Mononuclear cell (primary cell): ENCODE results near the gene SPAG7. TPM values are rescaled to one million over a fixed set of nuclear protein-coding genes. Genes with fewer than 3 reads are reported as not detected.

Experiments used
- H3K27me3 ChIP-seq: 2 replicates; pipeline ENCODE4 v1.6.0; 2011; ENCODE audit warnings: low read length, control low read depth; ENCODE audit not compliant: insufficient read depth
- H3K4me1 ChIP-seq: 2 replicates; pipeline ENCODE4 v1.5.1; 2011; ENCODE audit warnings: mild to moderate bottlenecking, low read length, control low read depth; ENCODE audit not compliant: insufficient read depth
- H3K4me3 ChIP-seq: 2 replicates; pipeline ENCODE4 v1.5.1; 2011; ENCODE audit warnings: mild to moderate bottlenecking, low read length, moderate library complexity
- H3K9me3 ChIP-seq: 2 replicates; pipeline ENCODE4 v1.5.1; 2011; ENCODE audit warnings: low read depth, mild to moderate bottlenecking, control low read depth, low read length
- total RNA-seq: library from RNA; depleted of rRNA; stranded (reverse); fragments of >200 nt; gene quantifications from one replicate; pipeline ENCODE4 v1.2.3, GENCODE V29; 2012

Gene SPAG7
- total RNA-seq, 1 donor: 30.4 TPM

GRCh38 chr17:4948166-4948930 is 19.3 kb downstream of the SPAG7 start, which contains the start of gene PFN1:
Gene PFN1, minus strand, starts transcription at chr17:4948530. Its CDS starts 136 bp downstream, at chr17:4948394.
- Histone ChIP-seq H3K4me3 (peak within 1 kb of the TSS; percentile 99), H3K9me3 (no peaks in the 10 kb centered on the region), H3K4me1 (peaks cover 56% of the 10 kb centered on the region), H3K27me3 (no peaks in the 10 kb centered on the region)

- Histone ChIP-seq H3K9me3 (no peaks in the 10 kb centered on the region), H3K4me3 (peak overlapping the region; percentile 99), H3K4me1 (peaks cover 63% of the 10 kb centered on the region), H3K27me3 (no peaks in the 10 kb centered on the region)
Measured at GRCh38 chr17:4947411-4948165, 20.0 kb downstream of the SPAG7 start.

GRCh38 chr17:4947010-4947410 is 20.6 kb downstream of the SPAG7 start:
- Histone ChIP-seq H3K27me3 (no peaks in the 10 kb centered on the region), H3K4me3 (peak overlapping the region; percentile 99), H3K9me3 (no peaks in the 10 kb centered on the region), H3K4me1 (peaks cover 69% of the 10 kb centered on the region)

GRCh38 chr17:4946312-4946976 is 21.2 kb downstream of the SPAG7 start:
- peak overlapping the region; percentile 99 for H3K4me3 ChIP-seq
- no peaks in the 10 kb centered on the region for H3K27me3 ChIP-seq
- H3K9me3 ChIP-seq: no peaks in the 10 kb centered on the region
- peaks cover 72% of the 10 kb centered on the region for H3K4me1 ChIP-seq

GRCh38 chr17:4945944-4946280 is 21.7 kb downstream of the SPAG7 start:
- Histone ChIP-seq H3K4me3 (peak overlapping the region; percentile 99), H3K9me3 (no peaks in the 10 kb centered on the region)

GRCh38 chr17:4945176-4945943 is 22.3 kb downstream of the SPAG7 start:
- Histone ChIP-seq H3K4me3 (peak overlapping the region; percentile 99), H3K27me3 (no peaks in the 10 kb centered on the region)

More at GRCh38 chr17:4945944-4946280, 21.7 kb downstream of the SPAG7 start:
- Histone ChIP-seq H3K27me3 (no peaks in the 10 kb centered on the region), H3K4me1 (peaks cover 72% of the 10 kb centered on the region)

GRCh38 chr17:4944554-4945175 is 23.0 kb downstream of the SPAG7 start:
- Histone ChIP-seq H3K4me3 (peak overlapping the region; percentile 99), H3K9me3 (no peaks in the 10 kb centered on the region), H3K27me3 (no peaks in the 10 kb centered on the region), H3K4me1 (peaks cover 63% of the 10 kb centered on the region)

More at GRCh38 chr17:4945176-4945943, 22.3 kb downstream of the SPAG7 start:
- peaks cover 67% of the 10 kb centered on the region for H3K4me1 ChIP-seq
- H3K9me3 ChIP-seq: no peaks in the 10 kb centered on the region

GRCh38 chr17:4944163-4944553 is 23.5 kb downstream of the SPAG7 start:
- H3K4me3 ChIP-seq: peak overlapping the region; percentile 99
- peaks cover 67% of the 10 kb centered on the region for H3K4me1 ChIP-seq
- H3K9me3 ChIP-seq: no peaks in the 10 kb centered on the region
- H3K27me3 ChIP-seq: no peaks in the 10 kb centered on the region

- H3K4me3 ChIP-seq: no peak overlapping the region
- no peaks in the 10 kb centered on the region for H3K27me3 ChIP-seq
- no peaks in the 10 kb centered on the region for H3K9me3 ChIP-seq
- H3K4me1 ChIP-seq: peaks cover 79% of the 10 kb centered on the region
Measured at GRCh38 chr17:4942760-4943508, 24.7 kb downstream of the SPAG7 start.

- Histone ChIP-seq H3K4me1 (peaks cover 71% of the 10 kb centered on the region), H3K9me3 (no peaks in the 10 kb centered on the region), H3K4me3 (peak overlapping the region; percentile 98), H3K27me3 (no peaks in the 10 kb centered on the region)
Measured at GRCh38 chr17:4941319-4941610, 26.4 kb downstream of the SPAG7 start.

- H3K9me3 ChIP-seq: no peaks in the 10 kb centered on the region
- H3K4me1 ChIP-seq: peaks cover 66% of the 10 kb centered on the region
- H3K27me3 ChIP-seq: no peaks in the 10 kb centered on the region
- peak overlapping the region; percentile 98 for H3K4me3 ChIP-seq
Measured at GRCh38 chr17:4940555-4941318, 26.9 kb downstream of the SPAG7 start.

GRCh38 chr17:4939796-4940554 is 27.6 kb downstream of the SPAG7 start, which contains the start of the genes RNF167 and SLC25A11:
Gene RNF167, plus strand, starts transcription at chr17:4940268. Its CDS starts 642 bp downstream, at chr17:4940910.
Gene SLC25A11, minus strand, starts transcription at chr17:4940046. Its CDS starts 136 bp downstream, at chr17:4939910.
- H3K27me3 ChIP-seq: no peaks in the 10 kb centered on the region
- H3K9me3 ChIP-seq: no peaks in the 10 kb centered on the region
- H3K4me3 ChIP-seq: peak within 1 kb of the TSS; percentile 98
- H3K4me1 ChIP-seq: peaks cover 58% of the 10 kb centered on the region

- Histone ChIP-seq H3K27me3 (no peaks in the 10 kb centered on the region), H3K4me1 (peaks cover 57% of the 10 kb centered on the region), H3K9me3 (no peaks in the 10 kb centered on the region), H3K4me3 (peak overlapping the region; percentile 98)
Measured at GRCh38 chr17:4939546-4939795, 28.1 kb downstream of the SPAG7 start.
